ENCODE results near the gene MPC1. TPM values are rescaled to one million over a fixed set of nuclear protein-coding genes. Genes with fewer than 3 reads are reported as not detected.

The MPC1 gene
- total and polyA plus RNA-seq, 4 donors = 36.7 to 128 (median 66.7) TPM

DNA sequence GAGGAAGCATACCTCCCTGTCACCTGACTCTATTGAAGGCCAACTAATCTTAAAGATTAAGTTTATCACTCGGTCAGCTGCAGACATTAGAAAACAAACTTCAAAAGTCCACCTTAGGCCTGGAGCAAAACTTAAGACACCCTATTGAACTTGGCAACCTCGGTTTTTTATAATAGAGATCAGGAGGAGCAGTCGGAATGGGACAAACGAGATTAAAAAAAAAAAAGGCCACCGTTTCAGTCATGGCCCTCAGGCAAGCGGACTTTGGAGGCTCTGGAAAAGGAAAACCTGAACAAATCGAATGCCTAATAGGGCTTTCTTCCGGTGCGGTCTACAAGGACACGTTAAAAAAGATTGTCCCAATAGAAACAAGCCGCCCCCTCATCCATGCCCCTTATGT, 67.3 kb downstream of the MPC1 start:
- WGBS, 2 donors = 81% methylated on average over 11 of the region's 11 CpGs
- ATAC-seq (ENCODE audit: low FRiP score) = no peak

More for the DNA sequence above, 67.3 kb downstream of the MPC1 start:
- H3K4me3 ChIP-seq (ENCODE audit: low read length in 2 of 2) = no peak overlapping the region
- intact Hi-C loops (cut with DNase I) = no loop called here
- no peaks in the 10 kb centered on the region for H3K27me3 ChIP-seq (ENCODE audit: control insufficient read depth in 1 of 2, insufficient read depth in 2 of 2, low read length in 1 of 2)
- H3K9me3 ChIP-seq (ENCODE audit: control insufficient read depth, low read length) = no peaks in the 10 kb centered on the region
- peaks cover 0 to 2% of the 10 kb centered on the region in 2 donors for H3K36me3 ChIP-seq (ENCODE audit: control insufficient read depth in 1 of 2, insufficient read depth in 2 of 2, low read length in 1 of 2)
- no peak for DNase-seq
- H3K4me1 ChIP-seq (ENCODE audit: control insufficient read depth in 1 of 2, insufficient read depth in 2 of 2, low read length in 2 of 2) = no peaks in the 10 kb centered on the region
- no peak overlapping the region for H3K27ac ChIP-seq (ENCODE audit: low read depth in 1 of 2, low read length in 2 of 2)

Other genes starting within 250 kb of the MPC1 start
- not detected for gene TBXT, start 215.1 kb downstream of the MPC1 start, total RNA-seq
- gene TBXT, start 215.1 kb downstream of the MPC1 start, polyA plus RNA-seq = not detected
- not detected for gene PRR18, start 74.5 kb downstream of the MPC1 start, total RNA-seq
- not detected for gene PRR18, start 74.5 kb downstream of the MPC1 start, polyA plus RNA-seq
- 10 to 100 TPM; 36.5 to 37.1 TPM for gene SFT2D1, start 40.4 kb downstream of the MPC1 start, total RNA-seq
- 10 to 100 TPM; 37.4 to 53.5 TPM for gene SFT2D1, start 40.4 kb downstream of the MPC1 start, polyA plus RNA-seq
- gene RAMACL, start 203.7 kb upstream of the MPC1 start, total RNA-seq = 1 to 10 TPM; 2.4 to 6.4 TPM
- under 1 TPM in 1 of 2 donors, not detected in 1; 0.41 TPM for gene RAMACL, start 203.7 kb upstream of the MPC1 start, polyA plus RNA-seq
- gene RPS6KA2, start 244.3 kb upstream of the MPC1 start, total RNA-seq = 10 to 100 TPM; 43.2 to 52.7 TPM
- gene RPS6KA2, start 244.3 kb upstream of the MPC1 start, polyA plus RNA-seq = 10 to 100 TPM; 24.5 to 31.3 TPM